ENCODE measurements around the gene GASK1A.

GRCh38 chr3:42934111-42934510, 45.0 kb upstream of the GASK1A start:
- TF ChIP-seq CTCF (conservative IDR thresholded peaks at IDR 0.05; ENCODE audit: low read depth, low read length) (no peak), EZH2phosphoT487 (IDR thresholded peaks at IDR 0.05; ENCODE audit: borderline replicate concordance, low read length) (no peak)
